GM19324 (cell line): ENCODE results near the gene FGFR3.

ENCODE experiments used
- ATAC-seq: cut with Tn5 transposase; IDR thresholded peaks from one replicate; pipeline ENCODE4 v1.9.1; 2021; ENCODE audit warnings: mild to moderate bottlenecking, moderate library complexity; ENCODE audit not compliant: unreplicated experiment, low FRiP score

Gene FGFR3

GRCh38 chr4:1856943-1857699 lies 64.0 kb downstream of the FGFR3 start:
- ATAC-seq: no peak

DNA sequence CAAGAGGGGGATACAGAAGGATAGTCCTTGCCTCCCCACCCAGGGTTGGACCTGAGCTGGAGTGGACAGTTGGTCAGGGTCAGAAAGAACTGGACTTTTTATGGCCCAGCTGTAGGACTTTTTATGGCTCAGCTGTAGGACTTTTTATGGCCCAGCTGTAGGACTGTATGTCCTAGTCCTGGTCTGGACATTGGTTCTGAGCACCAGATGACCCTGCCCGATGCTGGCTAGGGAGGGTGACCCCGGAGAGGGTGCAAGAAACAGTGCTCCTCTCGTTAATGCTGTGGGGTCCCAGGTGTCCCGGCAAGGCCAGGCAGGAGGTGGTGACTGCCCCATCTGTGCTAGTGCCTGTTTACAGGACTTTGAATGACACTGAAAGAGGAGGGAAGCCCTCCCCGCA lies 64.8 kb downstream of the FGFR3 start:
- ATAC-seq: no peak
